Uterus (tissue), 4 donors: ENCODE results near the gene GRAMD1A. TPM values are rescaled to one million over a fixed set of nuclear protein-coding genes. Genes with fewer than 3 reads are reported as not detected.
"Not testable (repeated sequence)": the region's sequence is repeated elsewhere in the genome, so short reads cannot be mapped to it uniquely, and the experiment has no call there.

Source experiments
- DNase-seq, 2 donors: peaks; one replicate each; pipeline ENCODE4 v3.0.0-alpha.2; 2019 to 2020
- H3K27ac ChIP-seq, 2 donors: fragments of 200-600 bp; sonication (generic); 1 replicate in 1 of 2; 2 replicates in 1 of 2; pipeline ENCODE4 v1.5.1; 2016 to 2018
- H3K27me3 ChIP-seq, 2 donors: fragments of 200-600 bp; sonication (generic); one replicate each; pipeline ENCODE4 v1.5.1; 2018 to 2019; ENCODE audit warnings: control low read depth in 1 of 2
- H3K36me3 ChIP-seq, 2 donors: fragments of 200-600 bp; sonication (generic); one replicate each; pipeline ENCODE4 v1.5.1; 2019; ENCODE audit warnings: control low read depth in 1 of 2
- H3K4me1 ChIP-seq, 2 donors: fragments of 200-600 bp; sonication (generic); one replicate each; pipeline ENCODE4 v1.5.1; 2018 to 2019; ENCODE audit warnings: control low read depth in 1 of 2
- H3K4me3 ChIP-seq, 2 donors: fragments of 200-600 bp; sonication (generic); 1 replicate in 1 of 2; 2 replicates in 1 of 2; pipeline ENCODE4 v1.5.1; 2018 to 2019; ENCODE audit warnings: mild to moderate bottlenecking in 1 of 2
- H3K9me3 ChIP-seq, 2 donors: fragments of 200-600 bp; sonication (generic); one replicate each; pipeline ENCODE4 v1.5.1; 2019; ENCODE audit warnings: control low read depth in 1 of 2
- CTCF ChIP-seq, 4 experiments: fragments of 200-600 bp in 2 of 4; fragments of 450-650 bp in 2 of 4; sonication (generic) in 2 of 4; IDR thresholded peaks; one replicate each; pipeline ENCODE4 v1.5.1; 2016 to 2019; ENCODE audit warnings: antibody characterized with exemption in 4 of 4, mild to moderate bottlenecking in 2 of 4, moderate library complexity in 1 of 4
- POLR2A ChIP-seq, 2 donors: fragments of 450-650 bp; IDR thresholded peaks; one replicate each; pipeline ENCODE4 v1.6.1; 2016; ENCODE audit warnings: antibody characterized with exemption in 2 of 2, mild to moderate bottlenecking in 1 of 2, moderate library complexity in 1 of 2
- intact Hi-C: fragments of 100-400 bp; cut with DNase I; formaldehyde crosslinking; loops from one replicate; pipeline ENCODE4 v1.15.1; 2023; ENCODE audit warnings: low total_unique reads
- total RNA-seq, 4 donors: library from RNA; depleted of rRNA in 3 of 4; stranded (reverse); fragments of >200 nt in 3 of 4; gene quantifications; one replicate each; pipeline versions ENCODE4 v1.1.0 to v1.2.4, GENCODE V29; 2014 to 2023
- donor health status: DM: yes; HTN: yes; CAD: no.

Gene GRAMD1A
- total RNA-seq, 4 donors from 2014 or later, result 40.0 to 89.8 (median 52.2) TPM

GRCh38 chr19:34963573-34964406 lies 36.3 kb upstream of the GRAMD1A start, which contains the start of gene ZNF792:
Gene ZNF792, minus strand, starts transcription at chr19:34964229. Its CDS starts 567 bp downstream, at chr19:34963662.
- Histone ChIP-seq H3K27ac (peak within 1 kb of the TSS; percentile 16 to 60), H3K27me3 (no peaks in the 10 kb centered on the region), H3K4me3 (peak within 1 kb of the TSS; percentile 54 to 70), H3K9me3 (peaks cover 0 to 15% of the 10 kb centered on the region in 2 donors), H3K36me3 (no peaks in the 10 kb centered on the region), H3K4me1 (peaks cover 0 to 6% of the 10 kb centered on the region in 2 donors)
- peak; percentile 54 to 55 for DNase-seq
- intact Hi-C loops, result no loop called here
- TF ChIP-seq POLR2A (IDR thresholded peaks at IDR 0.05) (no peak), CTCF (IDR thresholded peaks at IDR 0.05) (no peak)

- intact Hi-C loops, result no loop called here
- TF ChIP-seq CTCF (IDR thresholded peaks at IDR 0.05), result no peak
- no peak for TF ChIP-seq POLR2A (IDR thresholded peaks at IDR 0.05)
- H3K4me1 ChIP-seq, result peaks cover 0 to 6% of the 10 kb centered on the region in 2 donors
- H3K4me3 ChIP-seq, result no peak overlapping the region
- H3K27me3 ChIP-seq, result no peaks in the 10 kb centered on the region
- H3K27ac ChIP-seq, result no peak overlapping the region
- no peak for DNase-seq
- peaks cover 0 to 7% of the 10 kb centered on the region in 2 donors for H3K9me3 ChIP-seq
- H3K36me3 ChIP-seq, result no peaks in the 10 kb centered on the region
Measured at GRCh38 chr19:34964598-34964997, 35.5 kb upstream of the GRAMD1A start.

DNA sequence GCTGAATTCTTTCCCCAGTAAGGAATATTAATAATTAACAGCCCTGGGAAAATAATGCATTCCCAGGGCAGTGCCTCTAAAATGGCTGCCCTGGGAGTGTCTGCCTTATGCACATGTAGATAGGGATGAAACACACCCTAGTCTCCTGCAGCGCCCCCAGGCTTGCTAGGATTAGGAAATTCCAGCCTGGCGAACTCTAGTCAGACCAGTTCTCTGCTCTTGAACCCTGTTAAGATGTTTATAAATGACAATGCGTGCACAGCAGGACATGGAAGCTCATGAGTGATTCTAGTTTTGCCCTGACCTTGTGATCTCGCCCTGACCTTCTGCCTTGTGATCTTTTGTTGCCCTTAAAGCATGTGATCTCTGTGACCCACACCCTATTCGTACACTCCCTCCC lies 34.6 kb upstream of the GRAMD1A start:
- H3K36me3 ChIP-seq, H3K4me3 ChIP-seq, DNase-seq: not testable (repeated sequence)

GRCh38 chr19:34967551-34967950 lies 32.6 kb upstream of the GRAMD1A start:
- Histone ChIP-seq H3K4me1 (peaks cover 0 to 6% of the 10 kb centered on the region in 2 donors), H3K27ac (no peak overlapping the region), H3K4me3 (no peak overlapping the region), H3K36me3 (no peaks in the 10 kb centered on the region), H3K9me3 (no peaks in the 10 kb centered on the region), H3K27me3 (no peaks in the 10 kb centered on the region)
- no peak for TF ChIP-seq POLR2A (IDR thresholded peaks at IDR 0.05)
- no peak for TF ChIP-seq CTCF (IDR thresholded peaks at IDR 0.05)
- no peak for DNase-seq
- intact Hi-C loops, result loop anchor here (2.0 kb wide), 1 partner anchor 45 kb away; no protein-coding TSS in a partner anchor

More for the DNA sequence above, 34.6 kb upstream of the GRAMD1A start:
- intact Hi-C loops, H3K27ac ChIP-seq, H3K4me1 ChIP-seq, H3K27me3 ChIP-seq, H3K9me3 ChIP-seq: not testable (repeated sequence)

DNA sequence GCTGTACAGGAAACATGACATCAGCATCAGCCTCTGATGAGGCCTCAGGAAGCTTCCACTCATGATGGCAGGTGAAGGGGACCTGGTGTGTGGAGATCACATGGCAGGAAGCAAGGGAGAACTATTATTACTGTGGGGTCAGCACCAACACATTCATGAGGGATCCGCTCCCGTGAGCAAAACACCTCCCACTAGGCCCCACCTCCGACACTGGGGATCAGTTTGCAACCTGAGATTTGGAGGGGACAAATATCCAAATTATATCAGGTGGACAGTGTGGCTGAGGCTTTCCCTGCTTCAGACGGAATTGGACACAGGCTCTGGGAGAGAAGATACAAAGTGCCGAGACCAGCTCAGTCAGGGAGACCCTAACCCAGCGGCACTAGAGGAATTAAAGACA lies 30.4 kb upstream of the GRAMD1A start:
- no peaks in the 10 kb centered on the region for H3K4me1 ChIP-seq
- TF ChIP-seq POLR2A (IDR thresholded peaks at IDR 0.05) (no peak), CTCF (IDR thresholded peaks at IDR 0.05) (no peak)
- H3K27me3 ChIP-seq, result no peaks in the 10 kb centered on the region
- H3K27ac ChIP-seq, result no peak overlapping the region
- no peak for DNase-seq
- H3K9me3 ChIP-seq, result no peaks in the 10 kb centered on the region
- intact Hi-C loops, result no loop called here
- no peaks in the 10 kb centered on the region for H3K36me3 ChIP-seq
- H3K4me3 ChIP-seq, result no peak overlapping the region

DNA sequence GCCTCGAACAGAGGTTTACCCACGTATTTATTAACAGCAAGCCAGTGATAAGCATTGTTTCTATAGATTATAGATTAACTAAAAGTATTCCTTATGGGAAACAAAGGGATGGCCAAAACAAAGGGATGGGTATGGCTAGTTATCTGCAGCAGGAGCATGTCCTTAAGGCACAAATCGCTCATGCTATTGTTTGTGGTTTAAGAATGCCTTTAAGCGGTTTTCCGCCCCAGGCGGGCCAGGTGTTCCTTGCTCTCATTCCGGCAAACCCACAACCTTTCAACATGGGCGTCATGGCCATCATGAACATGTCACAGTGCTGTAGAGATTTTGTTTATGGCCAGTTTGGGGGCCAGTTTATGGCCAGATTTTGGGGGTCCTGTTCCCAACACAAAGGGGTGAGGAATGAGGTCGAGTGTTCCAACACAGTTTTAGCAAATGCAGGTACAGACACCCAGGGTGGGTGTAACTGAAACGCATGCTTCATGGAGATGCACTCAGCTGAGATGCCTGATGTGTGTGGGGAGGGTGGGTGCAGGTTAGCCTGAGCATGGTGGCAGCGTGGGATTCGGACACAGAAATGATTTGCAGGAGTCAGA lies 29.8 kb upstream of the GRAMD1A start:
- H3K27ac ChIP-seq, intact Hi-C loops, H3K36me3 ChIP-seq, H3K4me1 ChIP-seq, H3K27me3 ChIP-seq, H3K4me3 ChIP-seq, DNase-seq, H3K9me3 ChIP-seq: not testable (repeated sequence)
